Panc1 (cell line): ENCODE results near the gene MSANTD4. TPM values are rescaled to one million over a fixed set of nuclear protein-coding genes. Genes with fewer than 3 reads are reported as not detected.

Source experiments
- ATAC-seq: fragments of 200-7000 bp; cut with Tn5 transposase; 2 replicates; pipeline ENCODE4 v1.9.1; 2020; ENCODE audit warnings: mild to moderate bottlenecking, moderate library complexity
- BruUV-seq: library from RNA; stranded (reverse); fragments of 400-500 nt; replicated peaks from 2 replicates; lab custom pipeline; 2021; lab: Mats Ljungman, UMichigan
- CTCF ChIA-PET: fragments of 300-600 bp; sonication (Branson Sonifier 250); formaldehyde crosslinking; loops from one replicate; lab custom pipeline; 2022; ENCODE audit warnings: antibody characterized with exemption; lab: Charles Lee
- POLR2A ChIA-PET: fragments of 300-600 bp; sonication (Branson Sonifier 250); formaldehyde crosslinking; loops from one replicate; lab custom pipeline; 2022; ENCODE audit warnings: antibody characterized with exemption; lab: Charles Lee
- DNase-seq: peaks from one replicate; pipeline ENCODE4 v3.0.0-alpha.2; 2010; ENCODE audit warnings: low read depth, low spot score
- H3K27ac ChIP-seq: 2 replicates; pipeline ENCODE4 v1.5.1; 2011; ENCODE audit warnings: mild to moderate bottlenecking, low read length, inconsistent platforms
- H3K27me3 ChIP-seq: fragments of 200-500 bp; sonication (Bioruptor generic); 2 replicates; pipeline ENCODE4 v1.6.0; 2014; ENCODE audit warnings: low read length, inconsistent platforms; ENCODE audit not compliant: control insufficient read depth, insufficient read depth
- H3K36me3 ChIP-seq: fragments of 200-500 bp; sonication (Bioruptor generic); 2 replicates; pipeline ENCODE4 v1.5.1; 2014; ENCODE audit warnings: inconsistent platforms, mild to moderate bottlenecking, low read length, moderate library complexity; ENCODE audit not compliant: control insufficient read depth, insufficient read depth
- H3K4me1 ChIP-seq: 2 replicates; pipeline ENCODE4 v1.5.1; 2011; ENCODE audit warnings: inconsistent platforms, mild to moderate bottlenecking, low read length, moderate library complexity; ENCODE audit not compliant: control insufficient read depth, insufficient read depth
- H3K4me3 ChIP-seq, 2 experiments: 2 replicates each; pipeline ENCODE4 v1.5.1; 2011 to 2012; ENCODE audit warnings: low read depth in 2 of 2, low read length in 2 of 2, mild to moderate bottlenecking in 2 of 2, inconsistent platforms in 1 of 2, moderate library complexity in 1 of 2
- H3K9me3 ChIP-seq: fragments of 200-500 bp; sonication (Bioruptor generic); 2 replicates; pipeline ENCODE4 v1.5.1; 2014; ENCODE audit warnings: low read depth, mild to moderate bottlenecking, inconsistent platforms, low read length, moderate library complexity; ENCODE audit not compliant: control insufficient read depth, insufficient read depth
- POLR2AphosphoS5 ChIP-seq: IDR thresholded peaks from 2 replicates; pipeline ENCODE4 v1.6.1; 2012; ENCODE audit warnings: mild to moderate bottlenecking, low read depth, low read length, moderate library complexity
- SIN3A ChIP-seq: IDR thresholded peaks from 2 replicates; pipeline ENCODE4 v1.6.1; 2012; ENCODE audit warnings: low read depth, mild to moderate bottlenecking, low read length, moderate library complexity, borderline replicate concordance; ENCODE audit not compliant: insufficient read depth
- TCF7L2 ChIP-seq: IDR thresholded peaks from 2 replicates; pipeline ENCODE4 v1.6.1; 2011; ENCODE audit warnings: mild to moderate bottlenecking, low read depth, low read length, inconsistent platforms
- in situ Hi-C: cut with HindIII; loops from 2 replicates; pipeline ENCODE4 v1.10.0; 2016; ENCODE audit warnings: low sequenced_read_pairs, low pct_unique_long_range_greater_than_20kb
- intact Hi-C: fragments of 100-400 bp; cut with micrococcal nuclease; formaldehyde crosslinking; loops from one replicate; pipeline ENCODE4 v1.10.0; 2022; ENCODE audit not compliant: unreplicated experiment
- total RNA-seq: library from RNA; stranded (reverse); gene quantifications from one replicate; pipeline ENCODE4 v1.2.1, GENCODE V29; 2021; ENCODE audit not compliant: unreplicated experiment
- TF ChIP-seq, protein P1 (sequence below), 2 experiments: IDR thresholded peaks; 2 replicates each; pipeline ENCODE4 v1.6.1; 2011 to 2012; ENCODE audit warnings: low read depth in 2 of 2, control low read depth in 1 of 2, low read length in 1 of 2, mild to moderate bottlenecking in 1 of 2, moderate library complexity in 1 of 2; ENCODE audit not compliant: insufficient read depth in 1 of 2
- TF ChIP-seq, protein P2 (sequence below): fragments of 450-650 bp; IDR thresholded peaks from 2 replicates; pipeline ENCODE4 v1.5.1; 2017; ENCODE audit warnings: mild to moderate bottlenecking

The MSANTD4 gene
- total RNA-seq, 1 experiment from 2014 or later = 19.6 TPM

DNA sequence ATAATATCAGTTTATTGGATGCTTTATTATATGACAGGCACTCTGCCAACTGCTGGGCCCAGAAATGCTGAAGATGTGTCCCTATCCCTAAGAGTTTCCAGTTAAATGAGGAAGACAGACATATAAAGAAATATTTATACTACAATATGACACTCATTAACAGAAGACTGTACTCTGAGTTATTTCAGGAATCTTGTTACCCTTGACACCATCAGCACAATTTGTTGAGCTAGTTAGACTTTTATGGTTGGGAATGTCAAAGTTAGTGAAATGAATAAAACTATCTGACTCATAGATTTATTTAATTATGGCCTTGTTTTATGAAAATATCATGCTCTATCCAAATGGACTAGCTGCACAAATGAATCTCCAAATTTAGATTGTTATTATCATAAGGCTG, 25.6 kb upstream of the MSANTD4 start:
- H3K27ac ChIP-seq = no peak overlapping the region
- no peak for TF ChIP-seq TCF7L2
- TF ChIP-seq, protein P1, sequence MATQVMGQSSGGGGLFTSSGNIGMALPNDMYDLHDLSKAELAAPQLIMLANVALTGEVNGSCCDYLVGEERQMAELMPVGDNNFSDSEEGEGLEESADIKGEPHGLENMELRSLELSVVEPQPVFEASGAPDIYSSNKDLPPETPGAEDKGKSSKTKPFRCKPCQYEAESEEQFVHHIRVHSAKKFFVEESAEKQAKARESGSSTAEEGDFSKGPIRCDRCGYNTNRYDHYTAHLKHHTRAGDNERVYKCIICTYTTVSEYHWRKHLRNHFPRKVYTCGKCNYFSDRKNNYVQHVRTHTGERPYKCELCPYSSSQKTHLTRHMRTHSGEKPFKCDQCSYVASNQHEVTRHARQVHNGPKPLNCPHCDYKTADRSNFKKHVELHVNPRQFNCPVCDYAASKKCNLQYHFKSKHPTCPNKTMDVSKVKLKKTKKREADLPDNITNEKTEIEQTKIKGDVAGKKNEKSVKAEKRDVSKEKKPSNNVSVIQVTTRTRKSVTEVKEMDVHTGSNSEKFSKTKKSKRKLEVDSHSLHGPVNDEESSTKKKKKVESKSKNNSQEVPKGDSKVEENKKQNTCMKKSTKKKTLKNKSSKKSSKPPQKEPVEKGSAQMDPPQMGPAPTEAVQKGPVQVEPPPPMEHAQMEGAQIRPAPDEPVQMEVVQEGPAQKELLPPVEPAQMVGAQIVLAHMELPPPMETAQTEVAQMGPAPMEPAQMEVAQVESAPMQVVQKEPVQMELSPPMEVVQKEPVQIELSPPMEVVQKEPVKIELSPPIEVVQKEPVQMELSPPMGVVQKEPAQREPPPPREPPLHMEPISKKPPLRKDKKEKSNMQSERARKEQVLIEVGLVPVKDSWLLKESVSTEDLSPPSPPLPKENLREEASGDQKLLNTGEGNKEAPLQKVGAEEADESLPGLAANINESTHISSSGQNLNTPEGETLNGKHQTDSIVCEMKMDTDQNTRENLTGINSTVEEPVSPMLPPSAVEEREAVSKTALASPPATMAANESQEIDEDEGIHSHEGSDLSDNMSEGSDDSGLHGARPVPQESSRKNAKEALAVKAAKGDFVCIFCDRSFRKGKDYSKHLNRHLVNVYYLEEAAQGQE (IDR thresholded peaks at IDR 0.05; ENCODE audit: insufficient read depth in 1 of 2, low read depth in 2 of 2, low read length in 1 of 2) = no peak
- TF ChIP-seq, protein P2, sequence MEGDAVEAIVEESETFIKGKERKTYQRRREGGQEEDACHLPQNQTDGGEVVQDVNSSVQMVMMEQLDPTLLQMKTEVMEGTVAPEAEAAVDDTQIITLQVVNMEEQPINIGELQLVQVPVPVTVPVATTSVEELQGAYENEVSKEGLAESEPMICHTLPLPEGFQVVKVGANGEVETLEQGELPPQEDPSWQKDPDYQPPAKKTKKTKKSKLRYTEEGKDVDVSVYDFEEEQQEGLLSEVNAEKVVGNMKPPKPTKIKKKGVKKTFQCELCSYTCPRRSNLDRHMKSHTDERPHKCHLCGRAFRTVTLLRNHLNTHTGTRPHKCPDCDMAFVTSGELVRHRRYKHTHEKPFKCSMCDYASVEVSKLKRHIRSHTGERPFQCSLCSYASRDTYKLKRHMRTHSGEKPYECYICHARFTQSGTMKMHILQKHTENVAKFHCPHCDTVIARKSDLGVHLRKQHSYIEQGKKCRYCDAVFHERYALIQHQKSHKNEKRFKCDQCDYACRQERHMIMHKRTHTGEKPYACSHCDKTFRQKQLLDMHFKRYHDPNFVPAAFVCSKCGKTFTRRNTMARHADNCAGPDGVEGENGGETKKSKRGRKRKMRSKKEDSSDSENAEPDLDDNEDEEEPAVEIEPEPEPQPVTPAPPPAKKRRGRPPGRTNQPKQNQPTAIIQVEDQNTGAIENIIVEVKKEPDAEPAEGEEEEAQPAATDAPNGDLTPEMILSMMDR = no peak
- no peak for TF ChIP-seq POLR2AphosphoS5
- no peak for TF ChIP-seq SIN3A
- no peaks in the 10 kb centered on the region for H3K4me1 ChIP-seq
- CTCF ChIA-PET = no interaction called here
- in situ Hi-C loops = no loop called here
- intact Hi-C loops = no loop called here
- H3K27me3 ChIP-seq = no peaks in the 10 kb centered on the region; the same call in 1 of the 2 replicates
- no peak overlapping the region for H3K4me3 ChIP-seq
- POLR2A ChIA-PET = no interaction called here
- DNase-seq = no peak
- no peak for ATAC-seq
- no TSS peak for BruUV-seq
- no peaks in the 10 kb centered on the region for H3K36me3 ChIP-seq
- no peaks in the 10 kb centered on the region for H3K9me3 ChIP-seq

DNA sequence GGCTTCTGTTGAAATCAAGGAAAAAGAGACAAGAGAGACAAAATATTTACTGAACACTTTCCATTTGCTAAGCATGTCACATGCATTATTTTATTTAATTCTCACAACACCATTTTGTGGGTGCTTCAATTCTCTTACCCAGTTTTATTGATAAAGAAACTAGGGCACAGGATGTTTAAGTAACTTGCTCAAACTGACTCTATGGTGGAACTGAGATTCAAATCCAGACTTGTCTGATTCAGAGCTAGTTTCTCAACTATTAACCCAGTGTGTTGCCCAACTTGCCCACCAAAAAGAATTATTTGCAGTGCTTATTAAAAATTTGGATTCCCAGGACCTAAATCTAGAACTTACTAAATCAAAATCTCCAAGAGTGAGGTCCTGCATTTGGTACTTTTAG, 21.5 kb upstream of the MSANTD4 start:
- Histone ChIP-seq H3K27me3 (no peaks in the 10 kb centered on the region), H3K4me3 (no peak overlapping the region), H3K9me3 (no peaks in the 10 kb centered on the region), H3K36me3 (no peaks in the 10 kb centered on the region), H3K4me1 (no peaks in the 10 kb centered on the region), H3K27ac (no peak overlapping the region)
- ATAC-seq (no peak), DNase-seq (no peak)
- intact Hi-C loops (no loop called here), in situ Hi-C loops (no loop called here)
- ChIA-PET CTCF (no interaction called here), POLR2A (no interaction called here)
- TF ChIP-seq, protein P1 (IDR thresholded peaks at IDR 0.05; ENCODE audit: insufficient read depth in 1 of 2, low read depth in 2 of 2, low read length in 1 of 2) = no peak
- TF ChIP-seq TCF7L2 = no peak
- no peak for TF ChIP-seq POLR2AphosphoS5
- TF ChIP-seq SIN3A = no peak
- TF ChIP-seq, protein P2 = no peak
- no TSS peak for BruUV-seq
